Fibroblast of gingiva (primary cell): ENCODE measurements around the gene GBP1.
"Not testable (repeated sequence)": the region's sequence is repeated elsewhere in the genome, so short reads cannot be mapped to it uniquely, and the experiment has no call there.

Source experiments
- DNase-seq: peaks from one replicate; pipeline ENCODE4 v3.0.0-alpha.2; 2011; ENCODE audit warnings: low read depth

Gene GBP1, protein sequence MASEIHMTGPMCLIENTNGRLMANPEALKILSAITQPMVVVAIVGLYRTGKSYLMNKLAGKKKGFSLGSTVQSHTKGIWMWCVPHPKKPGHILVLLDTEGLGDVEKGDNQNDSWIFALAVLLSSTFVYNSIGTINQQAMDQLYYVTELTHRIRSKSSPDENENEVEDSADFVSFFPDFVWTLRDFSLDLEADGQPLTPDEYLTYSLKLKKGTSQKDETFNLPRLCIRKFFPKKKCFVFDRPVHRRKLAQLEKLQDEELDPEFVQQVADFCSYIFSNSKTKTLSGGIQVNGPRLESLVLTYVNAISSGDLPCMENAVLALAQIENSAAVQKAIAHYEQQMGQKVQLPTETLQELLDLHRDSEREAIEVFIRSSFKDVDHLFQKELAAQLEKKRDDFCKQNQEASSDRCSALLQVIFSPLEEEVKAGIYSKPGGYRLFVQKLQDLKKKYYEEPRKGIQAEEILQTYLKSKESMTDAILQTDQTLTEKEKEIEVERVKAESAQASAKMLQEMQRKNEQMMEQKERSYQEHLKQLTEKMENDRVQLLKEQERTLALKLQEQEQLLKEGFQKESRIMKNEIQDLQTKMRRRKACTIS

DNA sequence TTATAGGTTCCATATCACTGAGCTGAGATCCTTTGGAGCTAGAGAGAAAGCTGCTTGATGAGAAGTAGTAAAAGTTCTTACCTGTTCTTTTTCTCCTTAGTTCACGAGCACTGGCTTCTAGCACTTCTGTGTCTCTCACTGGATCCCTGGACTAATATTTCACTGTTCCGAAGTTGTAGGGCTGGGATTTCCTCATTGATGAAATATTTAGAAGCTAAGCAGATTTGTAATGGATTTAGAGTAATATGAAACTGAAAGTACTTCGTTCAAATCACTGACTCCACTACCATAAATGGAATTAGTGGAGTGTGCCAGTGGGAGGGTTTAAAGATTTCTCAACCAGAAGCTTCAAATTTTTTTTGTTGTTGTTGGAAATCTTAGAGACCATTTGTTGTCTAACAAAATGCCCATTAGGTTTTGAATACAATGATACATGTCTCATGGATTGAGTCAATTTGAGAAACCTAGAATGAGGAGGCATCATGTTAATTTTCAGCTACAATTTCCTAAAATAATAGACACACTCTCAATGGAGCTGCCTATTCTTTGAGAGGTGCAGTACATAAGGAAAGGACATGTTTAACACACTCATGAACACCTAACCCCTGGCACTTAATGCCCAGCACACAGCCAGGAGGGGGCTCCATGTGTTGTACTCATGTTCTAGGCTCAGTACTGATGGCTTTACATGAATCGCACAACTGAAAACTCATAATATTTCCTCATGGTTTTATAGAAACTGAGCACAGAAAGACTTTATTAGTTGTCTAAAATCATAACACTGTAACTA lies at the start of gene GBP1:
Gene GBP1, minus strand, starts transcription at position 130 of the 790 bp plus-strand sequence. CDS start 1,974 bp downstream, outside the sequence.
- peak; percentile 87 for DNase-seq

DNA sequence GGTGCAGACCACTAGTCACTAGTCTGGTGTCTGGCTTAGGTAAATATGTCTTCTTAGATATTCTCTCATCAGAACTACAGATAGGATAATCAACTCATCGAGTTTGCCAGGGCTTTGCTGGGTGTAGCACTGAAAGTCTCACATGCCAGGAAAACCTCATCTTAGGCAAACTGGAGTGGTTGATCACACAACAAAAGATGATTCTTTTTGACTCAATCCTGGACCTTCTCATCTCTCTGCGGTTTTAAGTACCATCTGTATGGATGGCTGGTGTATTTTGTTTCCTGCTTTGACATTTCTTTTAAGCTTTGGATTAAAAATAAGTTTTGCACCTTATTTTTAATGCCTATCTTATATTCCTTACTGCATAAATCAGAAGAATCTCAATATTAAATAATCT lies 49.7 kb upstream of the GBP1 start:
- DNase-seq: no peak

DNA sequence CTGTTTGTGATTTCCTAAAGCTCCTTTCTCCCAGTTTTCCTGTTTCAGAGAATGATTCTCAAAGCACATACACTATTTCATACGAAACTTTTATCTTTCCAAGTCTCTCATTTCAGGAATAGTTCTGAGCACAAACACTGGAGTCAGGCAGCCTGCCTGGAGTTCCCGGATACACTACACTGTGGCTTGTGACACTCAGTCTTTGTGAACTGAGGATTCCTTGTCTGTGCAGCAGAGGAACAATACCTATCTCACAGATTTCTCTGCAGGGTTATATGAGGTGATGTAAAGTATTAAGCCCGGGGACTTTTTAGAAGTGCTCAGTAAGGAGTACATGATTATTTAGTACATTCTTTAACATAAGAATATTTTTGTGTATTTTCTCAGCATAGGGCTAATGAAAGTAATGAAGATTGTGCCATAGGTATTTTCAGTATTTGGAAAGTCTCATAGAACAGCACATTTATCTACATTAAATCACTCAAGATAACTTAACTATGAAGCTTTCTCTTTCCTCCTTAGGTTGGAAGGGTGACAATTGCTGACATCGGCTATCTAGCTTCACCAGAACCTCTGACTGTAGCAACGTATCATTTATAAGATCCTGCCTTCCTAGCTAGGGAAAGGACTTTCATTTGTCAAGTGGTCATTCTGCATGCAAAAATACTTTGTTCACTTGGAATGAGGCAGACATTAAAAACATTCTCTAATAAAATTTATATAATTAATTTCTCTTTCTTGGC lies 48.0 kb upstream of the GBP1 start:
- DNase-seq: no peak

DNA sequence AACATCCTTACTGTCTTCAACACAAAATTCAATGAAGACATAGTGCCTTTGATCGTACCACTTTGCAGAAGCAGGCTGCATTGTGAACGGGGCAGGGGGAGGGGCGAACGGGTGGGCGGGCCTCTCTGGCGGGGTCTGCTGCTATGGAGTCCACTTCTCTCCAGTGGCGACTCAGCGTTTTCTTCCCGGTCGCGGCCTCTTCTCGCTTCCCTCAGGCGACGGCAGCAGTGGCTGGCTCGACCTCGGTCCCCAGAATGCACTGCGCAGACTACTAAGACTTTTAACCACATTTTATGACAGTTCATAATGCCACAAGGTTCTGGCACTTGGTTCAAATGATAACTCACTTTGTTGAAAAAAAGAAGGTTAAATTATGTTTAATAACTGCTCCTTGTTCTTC lies 39.7 kb upstream of the GBP1 start:
- DNase-seq: no peak

DNA sequence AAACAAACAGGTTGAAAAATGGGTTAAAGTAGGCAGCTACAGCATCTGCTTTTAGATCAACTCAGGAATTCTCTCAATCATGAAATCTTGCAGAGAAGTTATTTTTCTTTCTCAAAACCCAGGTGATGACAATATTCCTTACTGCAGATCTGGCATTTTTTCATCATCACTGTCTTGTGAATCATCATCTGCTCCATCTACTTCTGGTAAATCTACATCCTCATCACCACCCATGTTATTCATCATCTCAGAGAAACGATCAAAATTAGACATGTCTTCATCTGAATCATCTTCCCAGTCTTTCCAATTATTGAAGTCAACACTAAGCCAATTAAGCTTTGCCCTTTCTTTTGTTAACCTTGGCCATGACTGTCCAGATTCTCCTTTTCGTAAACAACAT lies 39.1 kb upstream of the GBP1 start:
- no peak for DNase-seq

DNA sequence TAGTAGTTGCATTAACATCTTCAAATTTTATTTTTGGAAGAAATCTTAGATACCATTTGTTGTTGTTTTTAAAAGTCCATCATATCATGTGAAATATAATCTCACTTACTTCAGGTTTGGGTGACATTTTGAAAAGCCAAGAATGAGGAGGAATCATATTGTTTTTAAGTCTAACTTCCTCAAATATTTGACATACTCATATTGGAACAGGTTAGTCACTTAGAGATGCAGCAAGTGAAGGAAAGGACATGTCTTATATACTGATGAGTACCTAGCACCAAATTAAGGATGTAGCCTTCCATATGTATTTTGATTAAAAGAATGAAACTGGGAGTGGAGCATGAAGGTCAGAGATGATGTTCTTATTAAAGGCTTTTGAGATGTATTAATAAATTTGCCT lies 37.0 kb upstream of the GBP1 start:
- DNase-seq: no peak

DNA sequence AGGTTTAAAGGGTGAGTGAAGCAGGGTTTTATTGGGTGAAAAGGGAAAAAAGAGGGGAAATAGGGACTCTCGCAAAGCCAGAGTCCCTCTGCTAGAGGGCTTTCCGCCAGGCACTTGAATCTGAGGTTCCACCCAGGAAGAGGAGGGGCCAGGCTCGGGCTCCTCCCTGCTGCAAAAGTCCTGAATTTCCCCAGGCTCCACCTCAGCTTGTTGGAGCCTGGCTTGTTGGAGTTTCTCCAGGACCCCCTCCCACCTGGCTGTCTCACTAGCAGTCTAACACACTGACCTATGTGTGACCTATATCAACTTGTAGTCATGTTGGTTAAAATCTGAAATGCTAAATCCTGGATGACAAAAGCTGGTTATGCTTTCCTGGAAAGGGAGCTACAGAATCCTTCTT lies 35.4 kb upstream of the GBP1 start:
- DNase-seq: no peak

DNA sequence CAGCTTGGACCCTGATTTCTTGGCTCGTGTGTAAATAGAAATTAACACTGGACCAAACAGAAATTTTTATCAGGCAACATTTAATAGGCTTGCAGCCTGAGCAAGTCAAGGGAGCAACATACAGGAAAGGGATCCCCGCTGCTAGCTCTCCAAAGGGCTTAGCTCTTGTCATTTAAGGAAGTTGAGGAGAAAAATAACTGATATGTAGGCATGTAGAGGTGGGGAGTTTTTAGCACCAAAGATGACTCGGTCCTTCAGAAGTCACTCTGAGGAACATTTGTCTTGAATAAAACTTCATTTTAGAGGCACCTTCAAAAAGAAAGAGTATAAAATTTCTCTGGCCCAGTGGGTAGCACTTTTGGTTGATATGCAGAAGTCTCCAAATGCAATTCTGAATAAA lies 33.8 kb upstream of the GBP1 start:
- DNase-seq: no peak

DNA sequence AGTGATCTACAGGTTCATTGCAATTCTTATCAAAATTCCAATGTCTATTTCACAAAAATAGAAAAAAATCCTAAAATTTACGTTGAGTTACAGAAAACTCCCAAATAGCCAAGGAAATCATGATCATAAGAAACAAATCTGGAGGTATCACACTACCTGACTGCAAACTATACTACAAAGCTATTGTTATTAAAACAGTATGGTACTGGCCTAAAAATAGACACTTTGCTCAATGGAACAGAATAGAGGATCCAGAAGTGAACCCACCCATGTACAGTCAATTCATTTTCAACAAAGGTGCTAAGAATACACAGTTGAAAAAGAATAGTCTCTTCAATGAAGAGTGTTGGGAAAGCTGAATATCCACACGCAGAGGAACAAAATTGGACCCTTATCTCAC lies 30.7 kb upstream of the GBP1 start:
- DNase-seq: no peak

DNA sequence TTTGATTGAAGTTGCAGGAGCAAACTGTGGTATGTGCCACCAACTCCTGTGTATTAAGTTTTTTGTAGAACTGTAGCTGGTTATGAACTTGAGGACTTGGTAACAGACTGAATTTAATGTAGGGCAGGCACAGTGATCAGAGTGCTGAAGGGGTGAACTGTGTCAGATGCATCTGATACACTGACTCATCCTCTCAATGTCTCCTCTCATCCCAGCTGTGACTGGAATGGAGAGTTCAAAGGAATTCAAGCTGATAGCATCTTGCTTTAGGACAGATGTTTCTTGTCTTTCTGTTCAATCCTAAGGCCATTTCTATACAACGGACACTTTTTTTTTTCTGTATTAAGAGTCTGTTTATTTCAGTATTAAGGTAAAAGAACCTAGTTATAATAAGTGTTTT lies 25.0 kb upstream of the GBP1 start:
- DNase-seq: no peak

DNA sequence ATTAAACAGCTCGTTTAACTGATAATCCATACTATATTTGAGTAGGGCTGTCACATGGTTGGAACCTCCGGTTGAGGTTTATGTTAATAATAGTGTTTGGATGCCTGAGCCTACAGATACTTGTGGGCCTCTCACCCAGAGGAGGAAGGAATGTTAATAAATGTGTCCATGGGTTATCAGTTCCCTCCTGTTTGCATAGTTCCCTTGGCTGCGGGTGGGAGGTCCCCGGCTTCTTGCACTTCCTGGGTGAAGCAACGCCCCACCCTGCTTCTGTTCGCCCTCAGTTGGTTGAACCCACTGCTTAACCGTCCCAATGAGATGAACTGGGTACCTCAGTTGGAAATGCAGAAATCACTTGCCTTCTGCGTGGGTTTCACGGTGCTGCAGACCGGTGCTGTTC lies 23.6 kb upstream of the GBP1 start:
- no peak for DNase-seq

DNA sequence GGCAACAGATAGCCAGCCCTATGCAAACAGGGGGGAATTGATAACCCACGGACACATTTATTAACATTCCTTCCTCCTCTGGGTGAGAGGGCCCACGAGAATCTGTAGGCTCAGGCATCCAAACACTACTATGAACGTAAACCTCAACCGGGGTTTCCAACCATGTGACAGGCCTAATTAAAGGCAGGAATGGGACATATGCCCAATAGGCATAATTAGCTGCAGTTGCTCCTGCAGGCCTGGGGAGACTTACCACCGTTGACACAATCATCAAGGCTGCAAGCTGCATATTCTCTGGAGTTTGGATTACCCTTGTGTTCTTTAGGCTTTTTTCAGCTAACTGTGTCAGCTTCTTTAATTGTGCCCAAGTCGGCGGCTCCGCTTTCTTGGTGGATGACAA lies 22.2 kb upstream of the GBP1 start:
- no peak for DNase-seq

DNA sequence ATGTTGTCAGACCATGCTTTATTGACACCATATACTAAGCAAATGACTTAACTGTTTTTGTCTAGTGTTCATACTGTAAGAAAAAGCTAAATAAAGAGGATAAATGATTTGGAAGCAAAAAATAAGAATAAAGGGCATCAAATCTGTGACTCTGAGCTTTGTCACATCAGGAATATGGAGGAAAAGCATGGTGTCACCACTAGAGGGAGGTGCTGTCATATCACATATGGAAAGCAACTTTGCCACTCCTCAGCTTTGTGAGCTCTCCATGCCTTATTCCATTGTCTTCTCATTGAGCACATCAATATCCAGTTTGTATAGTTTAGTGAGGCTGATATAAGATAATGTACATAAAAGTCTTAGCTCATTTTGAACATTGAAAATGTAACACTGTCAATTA lies 20.8 kb upstream of the GBP1 start:
- peak; percentile 51 for DNase-seq

DNA sequence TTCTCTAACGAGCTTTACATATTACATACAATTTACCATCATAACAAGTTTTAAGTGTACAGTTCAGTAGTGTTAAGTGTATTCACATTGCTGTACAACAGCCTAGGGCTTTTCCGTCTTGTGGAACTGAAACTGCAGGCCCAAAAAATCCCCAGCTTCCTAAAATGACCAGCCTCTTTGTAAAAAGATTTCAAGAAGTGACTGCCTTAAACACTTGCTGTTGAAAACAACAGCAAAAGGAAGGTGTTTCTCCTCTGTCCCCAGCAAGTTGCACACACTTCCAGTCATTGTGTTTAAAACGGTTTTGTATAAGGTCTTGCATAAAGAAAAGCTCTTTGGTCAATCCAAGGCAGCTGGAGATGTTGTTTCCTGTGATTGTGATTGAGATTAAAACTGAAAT lies 16.0 kb upstream of the GBP1 start:
- DNase-seq: no peak

DNA sequence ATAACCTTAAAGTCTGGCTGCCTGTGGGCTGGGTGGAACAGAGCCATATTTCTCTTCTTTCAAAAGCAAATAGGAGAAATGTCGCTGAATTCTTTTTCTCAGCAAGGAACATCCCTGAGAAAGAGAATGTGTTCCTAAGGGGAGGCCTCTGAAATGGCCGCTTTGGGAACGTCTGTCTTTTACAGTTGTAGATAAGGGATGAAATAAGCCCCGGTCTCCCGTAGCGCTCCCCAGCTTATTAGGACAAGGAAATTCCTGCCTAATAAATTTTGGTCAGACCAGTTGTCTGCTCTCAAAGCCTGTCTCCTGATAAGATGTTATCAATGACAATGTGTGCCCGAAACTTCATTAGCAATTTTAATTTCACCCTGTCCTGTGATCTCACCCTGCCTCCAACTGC lies 15.1 kb upstream of the GBP1 start:
- not testable (repeated sequence) for DNase-seq

DNA sequence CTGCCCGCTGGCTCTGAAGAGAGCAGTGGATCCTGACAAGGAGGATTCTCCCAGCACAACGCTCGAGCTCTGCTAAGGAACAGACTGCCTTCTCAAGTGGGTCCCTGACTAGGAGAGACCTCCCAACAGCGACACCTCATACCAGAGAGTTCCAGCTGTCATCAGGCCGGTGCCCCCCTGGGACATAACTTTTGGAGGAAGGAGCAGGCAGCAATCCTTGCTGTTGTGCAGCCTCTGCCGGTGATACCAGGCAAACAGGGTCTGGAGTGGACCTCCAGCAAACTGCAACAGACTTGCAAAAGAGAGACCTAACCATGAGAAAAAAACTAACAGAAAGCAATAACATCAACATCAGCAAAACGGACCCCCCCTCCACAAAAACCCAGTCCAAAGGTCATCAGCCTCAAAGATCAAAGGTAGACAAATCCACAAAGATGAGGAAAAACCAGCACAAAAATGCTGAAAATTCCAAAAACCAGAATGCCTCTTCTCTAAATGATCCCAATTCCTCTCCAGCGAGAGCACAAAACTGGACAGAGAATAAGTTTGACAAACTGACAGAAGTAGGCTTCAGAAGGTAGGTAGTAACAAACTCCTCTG lies 7.6 kb upstream of the GBP1 start:
- not testable (repeated sequence) for DNase-seq

DNA sequence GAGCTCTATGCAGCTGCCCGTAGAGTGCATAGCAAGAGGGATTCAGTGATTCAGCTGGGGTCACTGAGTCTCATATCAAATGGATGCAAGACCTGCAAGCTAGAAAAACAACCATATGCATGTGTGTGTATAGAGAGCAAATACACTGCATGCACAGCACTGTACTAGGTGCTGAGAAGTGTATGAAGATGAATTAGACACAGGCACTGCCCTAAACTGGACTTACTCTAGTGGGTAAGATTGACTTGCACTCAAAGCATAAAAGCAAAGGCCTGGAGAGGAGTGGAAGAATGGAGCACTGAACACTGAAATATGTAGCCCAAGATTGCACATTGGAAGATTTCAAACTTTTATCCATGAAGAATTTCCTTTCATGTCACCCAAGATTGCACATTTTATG lies 5.5 kb upstream of the GBP1 start:
- no peak for DNase-seq

DNA sequence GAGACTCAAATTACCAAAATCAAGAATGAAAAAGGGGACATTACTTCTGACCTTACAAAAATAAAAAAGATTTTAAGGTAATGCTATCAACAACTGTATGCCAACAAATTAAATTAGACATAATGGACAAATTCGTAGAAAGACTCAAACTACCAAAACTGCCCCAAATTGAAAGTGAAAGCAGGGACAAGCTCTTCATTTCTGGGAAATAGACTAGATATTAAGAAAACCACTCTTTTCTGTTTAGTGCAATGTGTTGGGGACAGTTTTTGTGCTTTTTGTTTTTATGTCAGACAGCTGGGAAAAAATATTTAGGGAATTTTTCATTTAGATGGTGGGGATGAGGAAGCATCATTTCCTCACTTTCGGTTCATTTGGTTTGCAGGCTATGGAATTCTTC lies 4.9 kb upstream of the GBP1 start:
- no peak for DNase-seq

DNA sequence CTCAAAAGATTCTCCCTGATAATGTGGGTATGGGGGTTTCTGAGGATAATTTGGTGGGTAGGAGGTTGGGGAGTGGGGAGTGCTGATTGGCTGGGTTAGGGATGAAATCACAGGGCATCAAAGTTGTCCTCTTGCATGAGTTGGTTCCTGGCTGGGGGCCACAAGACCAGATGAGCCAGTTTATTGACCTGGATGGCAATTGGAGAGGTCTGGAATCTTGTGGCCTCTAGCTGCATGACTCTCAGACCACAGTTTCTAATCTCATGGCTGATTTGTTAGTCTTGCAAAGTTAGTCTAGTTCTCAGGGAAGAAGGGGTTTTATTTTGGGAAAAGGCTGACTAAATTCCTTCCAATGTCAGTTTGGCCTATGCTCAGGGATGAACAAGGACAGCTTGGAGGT lies 3.3 kb upstream of the GBP1 start:
- no peak for DNase-seq

DNA sequence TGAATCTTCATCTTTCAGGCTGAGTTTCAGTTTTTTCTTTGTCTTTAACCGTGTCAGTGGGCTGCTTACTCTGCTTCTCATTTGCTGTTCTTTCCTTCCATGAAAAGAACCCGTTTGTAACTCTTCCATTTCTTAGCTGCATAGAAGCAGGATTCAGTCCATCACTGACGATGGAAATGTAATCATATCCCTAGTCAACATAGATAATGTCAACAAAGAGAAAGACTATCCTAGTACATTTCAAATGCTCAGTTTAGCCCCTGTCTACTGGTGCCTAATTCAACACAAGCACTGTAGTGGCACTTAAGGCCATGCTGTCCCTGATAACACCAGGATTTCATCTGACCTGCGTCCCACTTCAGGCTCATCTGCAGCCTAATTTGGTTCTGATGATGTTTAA lies 376 bp downstream of the GBP1 start:
- DNase-seq: peak; percentile 6

DNA sequence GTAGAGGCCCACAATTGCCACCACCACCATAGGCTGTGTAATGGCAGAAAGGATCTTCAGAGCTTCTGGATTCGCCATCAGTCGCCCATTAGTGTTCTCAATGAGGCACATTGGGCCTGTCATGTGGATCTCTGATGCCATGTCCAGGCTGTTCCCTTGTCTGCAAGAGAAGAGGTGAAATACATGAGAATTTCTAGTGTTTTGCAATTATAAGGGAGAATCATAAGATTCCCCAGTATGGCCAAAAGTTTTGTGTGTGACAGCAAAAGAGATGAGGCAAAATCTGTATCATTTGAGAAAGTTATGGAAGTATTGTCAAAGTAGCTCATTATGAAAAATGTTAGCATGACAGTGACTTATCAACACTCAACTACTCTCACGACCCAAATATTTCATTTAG lies 1.9 kb downstream of the GBP1 start:
- no peak for DNase-seq

DNA sequence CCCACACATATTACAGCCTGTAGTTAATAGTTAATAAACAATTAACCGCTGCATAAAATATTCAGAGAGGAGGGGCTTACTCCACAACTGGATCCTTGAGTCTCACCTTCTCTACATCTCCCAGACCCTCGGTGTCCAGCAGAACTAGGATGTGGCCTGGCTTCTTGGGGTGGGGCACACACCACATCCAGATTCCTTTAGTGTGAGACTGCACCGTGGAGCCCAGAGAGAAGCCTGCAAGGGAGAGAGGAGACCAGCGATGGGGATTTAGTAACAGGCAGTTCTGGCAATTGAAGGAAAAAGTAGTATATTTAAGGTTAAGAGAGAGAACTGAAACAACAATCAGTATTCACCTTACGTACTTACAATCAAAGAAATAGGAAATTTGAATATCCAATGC lies 4.9 kb downstream of the GBP1 start:
- no peak for DNase-seq
